ENCODE results near the gene PPM1E. TPM values are rescaled to one million over a fixed set of nuclear protein-coding genes. Genes with fewer than 3 reads are reported as not detected.

The PPM1E gene
- total RNA-seq, 1 experiment from 2014 or later: 2.9 TPM

DNA sequence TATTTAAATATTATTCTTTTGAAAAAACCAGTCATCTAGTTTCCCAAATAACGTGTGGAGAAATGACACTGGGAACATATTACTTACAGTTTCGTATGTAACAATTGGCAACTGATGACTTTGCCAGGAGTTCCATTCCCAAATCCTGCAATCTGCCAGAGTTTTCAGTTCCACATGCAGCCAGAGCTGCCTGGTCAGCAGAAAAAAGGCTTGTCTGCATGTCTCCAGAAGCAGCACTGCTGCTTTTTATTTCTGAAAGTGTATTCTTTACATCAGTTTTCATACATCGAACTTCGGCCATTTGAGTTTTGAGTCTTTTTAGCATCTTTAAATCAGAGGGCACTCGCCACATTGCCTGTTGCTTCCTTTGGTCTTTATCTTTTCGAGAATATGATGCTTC, 272.7 kb downstream of the PPM1E start:
- ATAC-seq (no peak), DNase-seq (ENCODE audit: low read depth, low spot score) (no peak)
- no peak overlapping the region for H3K27ac ChIP-seq (ENCODE audit: low read length)
- H3K27me3 ChIP-seq (ENCODE audit: control insufficient read depth, insufficient read depth, low read length): no peaks in the 10 kb centered on the region
- no peak overlapping the region for H3K4me3 ChIP-seq (ENCODE audit: low read depth in 2 of 2, low read length in 2 of 2)
- H3K9me3 ChIP-seq (ENCODE audit: control insufficient read depth, insufficient read depth, low read depth, low read length): no peaks in the 10 kb centered on the region
- H3K4me1 ChIP-seq (ENCODE audit: control insufficient read depth, insufficient read depth, low read length): no peaks in the 10 kb centered on the region
- intact Hi-C loops (cut with micrococcal nuclease; ENCODE audit: unreplicated experiment): no loop called here
- in situ Hi-C loops (cut with HindIII; ENCODE audit: low pct_unique_long_range_greater_than_20kb, low sequenced_read_pairs): no loop called here
- peaks cover 4% of the 10 kb centered on the region; the same call in 1 of the 2 replicates for H3K36me3 ChIP-seq (ENCODE audit: control insufficient read depth, insufficient read depth, low read length)
- no TSS peak for BruUV-seq (replicated peaks)
- ChIA-PET CTCF (no interaction called here), POLR2A (no interaction called here)
- TF ChIP-seq TCF7L2 (IDR thresholded peaks at IDR 0.05; ENCODE audit: low read depth, low read length) (no peak), SIN3A (IDR thresholded peaks at IDR 0.05; ENCODE audit: borderline replicate concordance, insufficient read depth, low read depth, low read length) (no peak), POLR2AphosphoS5 (IDR thresholded peaks at IDR 0.05; ENCODE audit: low read depth, low read length) (no peak)
- TF ChIP-seq, protein P1, sequence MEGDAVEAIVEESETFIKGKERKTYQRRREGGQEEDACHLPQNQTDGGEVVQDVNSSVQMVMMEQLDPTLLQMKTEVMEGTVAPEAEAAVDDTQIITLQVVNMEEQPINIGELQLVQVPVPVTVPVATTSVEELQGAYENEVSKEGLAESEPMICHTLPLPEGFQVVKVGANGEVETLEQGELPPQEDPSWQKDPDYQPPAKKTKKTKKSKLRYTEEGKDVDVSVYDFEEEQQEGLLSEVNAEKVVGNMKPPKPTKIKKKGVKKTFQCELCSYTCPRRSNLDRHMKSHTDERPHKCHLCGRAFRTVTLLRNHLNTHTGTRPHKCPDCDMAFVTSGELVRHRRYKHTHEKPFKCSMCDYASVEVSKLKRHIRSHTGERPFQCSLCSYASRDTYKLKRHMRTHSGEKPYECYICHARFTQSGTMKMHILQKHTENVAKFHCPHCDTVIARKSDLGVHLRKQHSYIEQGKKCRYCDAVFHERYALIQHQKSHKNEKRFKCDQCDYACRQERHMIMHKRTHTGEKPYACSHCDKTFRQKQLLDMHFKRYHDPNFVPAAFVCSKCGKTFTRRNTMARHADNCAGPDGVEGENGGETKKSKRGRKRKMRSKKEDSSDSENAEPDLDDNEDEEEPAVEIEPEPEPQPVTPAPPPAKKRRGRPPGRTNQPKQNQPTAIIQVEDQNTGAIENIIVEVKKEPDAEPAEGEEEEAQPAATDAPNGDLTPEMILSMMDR (IDR thresholded peaks at IDR 0.05): no peak
- TF ChIP-seq, protein P2, sequence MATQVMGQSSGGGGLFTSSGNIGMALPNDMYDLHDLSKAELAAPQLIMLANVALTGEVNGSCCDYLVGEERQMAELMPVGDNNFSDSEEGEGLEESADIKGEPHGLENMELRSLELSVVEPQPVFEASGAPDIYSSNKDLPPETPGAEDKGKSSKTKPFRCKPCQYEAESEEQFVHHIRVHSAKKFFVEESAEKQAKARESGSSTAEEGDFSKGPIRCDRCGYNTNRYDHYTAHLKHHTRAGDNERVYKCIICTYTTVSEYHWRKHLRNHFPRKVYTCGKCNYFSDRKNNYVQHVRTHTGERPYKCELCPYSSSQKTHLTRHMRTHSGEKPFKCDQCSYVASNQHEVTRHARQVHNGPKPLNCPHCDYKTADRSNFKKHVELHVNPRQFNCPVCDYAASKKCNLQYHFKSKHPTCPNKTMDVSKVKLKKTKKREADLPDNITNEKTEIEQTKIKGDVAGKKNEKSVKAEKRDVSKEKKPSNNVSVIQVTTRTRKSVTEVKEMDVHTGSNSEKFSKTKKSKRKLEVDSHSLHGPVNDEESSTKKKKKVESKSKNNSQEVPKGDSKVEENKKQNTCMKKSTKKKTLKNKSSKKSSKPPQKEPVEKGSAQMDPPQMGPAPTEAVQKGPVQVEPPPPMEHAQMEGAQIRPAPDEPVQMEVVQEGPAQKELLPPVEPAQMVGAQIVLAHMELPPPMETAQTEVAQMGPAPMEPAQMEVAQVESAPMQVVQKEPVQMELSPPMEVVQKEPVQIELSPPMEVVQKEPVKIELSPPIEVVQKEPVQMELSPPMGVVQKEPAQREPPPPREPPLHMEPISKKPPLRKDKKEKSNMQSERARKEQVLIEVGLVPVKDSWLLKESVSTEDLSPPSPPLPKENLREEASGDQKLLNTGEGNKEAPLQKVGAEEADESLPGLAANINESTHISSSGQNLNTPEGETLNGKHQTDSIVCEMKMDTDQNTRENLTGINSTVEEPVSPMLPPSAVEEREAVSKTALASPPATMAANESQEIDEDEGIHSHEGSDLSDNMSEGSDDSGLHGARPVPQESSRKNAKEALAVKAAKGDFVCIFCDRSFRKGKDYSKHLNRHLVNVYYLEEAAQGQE (IDR thresholded peaks at IDR 0.05; ENCODE audit: insufficient read depth in 1 of 2, low read depth in 2 of 2, low read length in 1 of 2): no peak

DNA sequence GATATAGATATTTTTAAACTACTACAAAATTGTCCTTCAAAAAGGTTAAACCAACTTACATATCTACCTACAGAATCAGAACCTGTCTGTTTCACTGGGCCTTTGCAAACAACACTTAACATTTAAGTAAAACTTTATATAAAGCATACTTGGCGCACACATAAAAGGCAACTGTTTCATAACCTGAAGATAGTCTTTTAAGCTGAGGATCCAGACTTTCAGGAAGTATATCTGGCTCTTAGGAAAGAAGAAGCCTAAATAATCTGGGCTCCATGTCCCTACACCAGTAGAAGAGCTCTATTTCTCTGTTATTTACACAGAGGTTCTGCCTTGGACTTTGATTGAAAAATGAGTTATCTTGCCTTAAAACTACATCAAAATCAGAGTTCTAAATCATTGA, 275.2 kb downstream of the PPM1E start:
- Histone ChIP-seq H3K9me3 (ENCODE audit: control insufficient read depth, insufficient read depth, low read depth, low read length) (no peaks in the 10 kb centered on the region), H3K27ac (ENCODE audit: low read length) (no peak overlapping the region), H3K4me3 (ENCODE audit: low read depth in 2 of 2, low read length in 2 of 2) (no peak overlapping the region), H3K27me3 (ENCODE audit: control insufficient read depth, insufficient read depth, low read length) (no peaks in the 10 kb centered on the region), H3K4me1 (ENCODE audit: control insufficient read depth, insufficient read depth, low read length) (no peaks in the 10 kb centered on the region), H3K36me3 (ENCODE audit: control insufficient read depth, insufficient read depth, low read length) (peaks cover 4% of the 10 kb centered on the region; the same call in 1 of the 2 replicates)
- no peak for ATAC-seq
- TF ChIP-seq, protein P1 (IDR thresholded peaks at IDR 0.05): no peak
- TF ChIP-seq TCF7L2 (IDR thresholded peaks at IDR 0.05; ENCODE audit: low read depth, low read length): no peak
- TF ChIP-seq SIN3A (IDR thresholded peaks at IDR 0.05; ENCODE audit: borderline replicate concordance, insufficient read depth, low read depth, low read length): no peak
- TF ChIP-seq, protein P2 (IDR thresholded peaks at IDR 0.05; ENCODE audit: insufficient read depth in 1 of 2, low read depth in 2 of 2, low read length in 1 of 2): no peak
- TF ChIP-seq POLR2AphosphoS5 (IDR thresholded peaks at IDR 0.05; ENCODE audit: low read depth, low read length): no peak
- in situ Hi-C loops (cut with HindIII; ENCODE audit: low pct_unique_long_range_greater_than_20kb, low sequenced_read_pairs): no loop called here
- BruUV-seq (replicated peaks): no TSS peak
- intact Hi-C loops (cut with micrococcal nuclease; ENCODE audit: unreplicated experiment): no loop called here
- ChIA-PET POLR2A (no interaction called here), CTCF (no interaction called here)
- no peak for DNase-seq (ENCODE audit: low read depth, low spot score)

Other genes with a start within 250 kb of the PPM1E start
- 20.8 TPM for gene MTMR4, start 241.2 kb upstream of the PPM1E start, total RNA-seq (2021; ENCODE audit: unreplicated experiment)
- not detected for gene TEX14, start 63.8 kb upstream of the PPM1E start, total RNA-seq (2021; ENCODE audit: unreplicated experiment)
- gene RAD51C, start 63.3 kb upstream of the PPM1E start, total RNA-seq (2021; ENCODE audit: unreplicated experiment): 19.9 TPM